GM12801 (cell line): ENCODE data around the gene DOCK9.

Source experiments
- CTCF ChIP-seq: IDR thresholded peaks from one replicate; pipeline ENCODE4 v1.5.1; 2011; ENCODE audit warnings: control low read depth; ENCODE audit not compliant: insufficient read length; ENCODE audit errors: extremely low read depth

The DOCK9 gene

DNA sequence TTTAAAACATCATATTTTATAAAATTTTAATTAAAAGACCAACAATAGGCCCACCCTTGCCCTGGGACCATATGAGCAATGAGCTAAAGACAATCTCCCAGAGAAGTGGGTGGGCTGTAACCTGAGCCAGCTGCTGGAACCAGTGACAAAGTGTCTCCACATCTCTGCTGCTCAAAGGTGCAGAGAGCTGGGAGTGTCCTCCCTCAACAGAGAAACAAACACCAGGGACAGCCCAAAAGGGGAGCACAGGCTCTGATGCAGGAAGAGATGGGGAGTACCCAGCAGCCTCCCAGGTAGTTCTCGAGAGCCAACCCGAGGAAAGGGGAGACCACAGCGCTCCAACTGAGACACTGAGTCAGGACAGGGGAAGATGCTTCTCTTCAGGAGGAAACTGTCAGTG, 39.1 kb downstream of the DOCK9 start:
- TF ChIP-seq CTCF = no peak

DNA sequence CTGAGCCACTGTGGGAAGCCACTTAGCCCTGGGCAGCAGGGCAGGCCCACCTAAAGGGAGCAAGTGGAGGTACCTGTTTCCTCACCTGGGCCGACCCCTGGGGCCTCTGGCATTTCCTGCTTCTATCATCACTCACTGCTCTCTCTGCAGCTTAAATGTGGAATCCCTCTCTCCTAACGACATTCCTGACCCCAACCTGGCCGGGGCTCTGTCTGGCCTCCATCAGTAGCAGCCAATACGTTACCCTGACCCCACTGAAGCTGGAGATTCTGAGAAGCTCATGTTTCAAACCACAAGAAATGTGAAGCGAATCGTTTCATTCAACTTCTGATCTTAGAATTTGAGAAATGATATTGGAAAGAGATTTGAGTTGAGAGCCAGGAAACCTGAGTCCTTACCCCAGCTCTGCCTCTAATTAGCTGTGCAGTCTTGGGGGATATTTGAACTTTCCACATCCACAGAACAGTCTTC, 39.9 kb downstream of the DOCK9 start:
- no peak for TF ChIP-seq CTCF

DNA sequence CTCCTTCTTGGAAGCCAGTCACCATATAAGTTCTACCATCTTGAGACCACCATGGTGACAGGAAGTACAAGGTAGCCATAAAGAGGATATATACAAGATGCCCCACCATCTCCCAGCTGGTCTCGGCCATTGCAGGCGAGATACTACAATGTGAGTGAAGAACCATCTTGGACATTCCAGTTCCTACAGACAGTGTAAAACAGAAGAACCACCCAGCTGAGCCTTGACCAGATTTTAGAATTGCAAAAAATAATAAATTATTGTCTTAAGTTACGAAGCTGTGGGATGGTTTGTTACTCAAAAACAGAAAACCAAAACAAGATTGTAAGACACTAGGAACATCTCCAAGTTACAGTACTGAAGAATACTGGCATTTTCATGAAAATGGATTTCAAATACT, 43.6 kb downstream of the DOCK9 start:
- no peak for TF ChIP-seq CTCF

DNA sequence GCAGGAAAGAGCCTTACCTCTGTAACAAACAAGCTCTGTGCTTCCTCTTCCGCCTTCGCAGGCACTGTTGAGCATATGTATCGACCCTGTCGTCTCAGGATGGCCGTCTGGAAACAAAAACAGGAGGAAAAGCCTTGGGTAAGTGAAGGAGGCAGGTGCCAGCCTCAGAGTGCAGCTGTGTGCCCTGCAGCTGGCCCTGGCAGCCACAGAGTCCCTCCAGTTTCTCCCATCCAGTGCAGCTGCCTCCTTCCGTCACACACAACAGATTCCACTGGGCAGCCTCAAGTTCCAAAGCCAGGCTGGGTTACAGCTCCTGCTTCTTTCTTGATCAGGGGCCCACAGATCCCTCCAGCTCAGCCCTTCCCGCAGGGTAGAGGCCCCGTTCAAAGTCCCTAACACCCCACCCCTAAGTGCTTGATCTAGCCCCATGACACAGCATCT, 47.7 kb downstream of the DOCK9 start:
- TF ChIP-seq CTCF = no peak

DNA sequence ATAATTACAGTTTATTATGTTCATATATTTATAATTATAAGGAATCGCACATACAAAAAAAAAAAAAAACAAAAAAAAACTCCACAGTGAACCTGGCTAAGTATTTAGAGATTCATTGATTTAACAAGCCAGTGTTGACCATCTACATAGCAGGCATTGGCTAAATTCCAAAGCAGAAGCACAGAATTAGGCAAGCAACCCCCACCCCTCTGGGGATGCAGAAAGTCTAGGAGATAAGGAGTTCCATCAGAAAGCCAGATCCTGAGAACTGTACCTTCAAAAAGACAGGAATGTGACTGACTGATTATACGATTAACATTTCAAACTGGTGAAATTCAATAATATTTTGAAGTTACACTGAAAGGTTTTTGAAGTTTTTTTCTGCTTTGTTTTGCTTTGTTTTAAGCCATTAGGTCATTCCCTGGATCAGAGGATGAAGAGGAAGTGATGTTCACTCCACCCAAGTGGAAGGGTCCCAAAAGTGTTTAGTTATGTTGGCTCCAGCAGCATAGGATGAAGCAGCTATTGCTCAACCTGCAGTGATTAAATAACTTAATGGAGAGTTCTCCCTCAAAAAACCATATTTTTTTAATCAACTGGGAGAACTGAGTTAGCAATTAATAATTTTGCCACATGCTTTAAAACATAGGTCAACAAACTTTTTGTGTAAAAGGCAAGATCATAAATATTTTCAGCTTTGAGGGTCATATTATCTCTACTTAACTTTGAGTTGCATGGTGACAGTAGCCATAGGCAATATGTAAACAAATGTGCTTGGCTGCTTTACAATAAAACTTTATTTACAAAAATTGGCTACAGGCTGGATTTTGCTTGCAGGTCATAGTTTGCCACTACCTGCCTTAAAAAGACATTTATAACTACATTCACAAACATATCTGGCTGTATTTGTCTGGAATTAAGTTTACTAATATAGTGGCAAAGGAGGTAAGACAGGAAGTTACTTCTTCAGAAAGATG, 49.6 kb downstream of the DOCK9 start:
- no peak for TF ChIP-seq CTCF

DNA sequence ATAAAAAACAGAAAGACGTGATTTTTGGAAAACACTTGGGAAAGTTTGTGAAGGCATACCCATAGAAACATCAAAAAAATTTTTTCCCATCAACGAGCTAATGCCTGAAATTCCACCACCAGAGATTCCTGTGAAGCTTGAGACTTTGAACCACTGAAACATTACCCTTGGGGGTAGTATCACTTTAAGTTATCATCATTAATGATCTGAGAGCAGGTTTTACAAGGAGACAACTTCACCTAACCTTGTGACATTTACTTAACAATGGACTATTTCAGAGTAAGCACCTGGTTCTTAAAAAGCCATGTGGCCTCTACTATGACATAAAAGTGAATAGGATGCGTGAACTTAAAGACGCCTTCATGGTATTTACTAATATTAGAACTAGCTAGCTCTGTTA, 51.9 kb downstream of the DOCK9 start:
- TF ChIP-seq CTCF = no peak

- TF ChIP-seq CTCF = no peak
These were observed 54.0 kb downstream of the DOCK9 start for GRCh38 chr13:98923641-98924397.
